ENCODE results near the gene CNGA4. TPM values are rescaled to one million over a fixed set of nuclear protein-coding genes. Genes with fewer than 3 reads are reported as not detected.

Gene CNGA4
- total and polyA plus RNA-seq, 2 of the 4 experiments (the other 2 are of a cell fraction), result under 0.01 to 0.12 TPM

DNA sequence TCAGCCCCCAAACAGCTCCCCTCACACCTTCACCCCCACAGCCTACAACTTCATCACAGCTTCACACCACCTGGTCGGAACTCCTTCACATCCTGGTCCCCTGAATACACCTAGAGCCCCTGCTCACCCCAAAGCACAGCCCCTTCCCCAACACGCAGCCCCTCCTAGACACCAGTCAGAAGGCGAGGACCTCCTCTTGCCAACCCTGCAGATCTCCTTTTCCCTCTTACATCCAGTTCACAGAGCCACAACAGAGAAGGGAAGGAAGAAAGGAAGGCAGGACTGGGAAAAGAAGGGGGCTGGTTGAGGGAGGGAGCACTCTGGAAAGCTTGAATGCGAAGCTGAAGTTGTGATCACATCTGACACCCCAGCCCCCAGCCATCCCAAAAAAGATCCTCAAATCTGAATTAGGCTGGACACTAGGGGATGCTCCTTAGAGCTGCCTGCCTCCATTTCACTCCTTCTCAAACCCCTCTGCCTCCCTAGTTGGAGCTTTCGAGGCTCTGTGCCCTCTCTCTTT lies 21.4 kb downstream of the CNGA4 start:
- H3K4me1 ChIP-seq (ENCODE audit: control insufficient read depth, insufficient read depth, low read length), result no peaks in the 10 kb centered on the region; the same call in 1 of the 2 replicates
- no peaks in the 10 kb centered on the region; the same call in 1 of the 2 replicates for H3K9me3 ChIP-seq (ENCODE audit: control insufficient read depth, insufficient read depth, low read length)
- H3K36me3 ChIP-seq (ENCODE audit: control insufficient read depth, insufficient read depth, low read length), result no peaks in the 10 kb centered on the region
- H2AK9ac ChIP-seq (replicated peaks; ENCODE audit: low read depth, low read length, poor library complexity), result no peak overlapping the region
- TF ChIP-seq RFX5 (IDR thresholded peaks at IDR 0.05; ENCODE audit: low read depth, low read length) (no peak), NFE2L2 (IDR thresholded peaks at IDR 0.05; ENCODE audit: low read depth, low read length) (no peak), POLR2A (IDR thresholded peaks at IDR 0.05; ENCODE audit: low read depth, low read length) (no peak), RCOR1 (IDR thresholded peaks at IDR 0.05; ENCODE audit: insufficient replicate concordance, low read length) (no peak), RAD21 (IDR thresholded peaks at IDR 0.05; ENCODE audit: low read length) (no peak), CEBPB (IDR thresholded peaks at IDR 0.05; ENCODE audit: low read depth, low read length) (no peak), FOS (IDR thresholded peaks at IDR 0.05; ENCODE audit: low read depth, low read length) (no peak), CHD1 (IDR thresholded peaks at IDR 0.05; ENCODE audit: low read depth, low read length) (no peak), SMC3 (IDR thresholded peaks at IDR 0.05; ENCODE audit: low read depth, low read length) (no peak), ELK1 (IDR thresholded peaks at IDR 0.05; ENCODE audit: borderline replicate concordance, low read depth, low read length) (no peak), MXI1 (IDR thresholded peaks at IDR 0.05; ENCODE audit: borderline replicate concordance, low read depth, low read length) (no peak), MAZ (IDR thresholded peaks at IDR 0.05; ENCODE audit: borderline replicate concordance, low read depth, low read length) (no peak)
- TF ChIP-seq, protein P1, sequence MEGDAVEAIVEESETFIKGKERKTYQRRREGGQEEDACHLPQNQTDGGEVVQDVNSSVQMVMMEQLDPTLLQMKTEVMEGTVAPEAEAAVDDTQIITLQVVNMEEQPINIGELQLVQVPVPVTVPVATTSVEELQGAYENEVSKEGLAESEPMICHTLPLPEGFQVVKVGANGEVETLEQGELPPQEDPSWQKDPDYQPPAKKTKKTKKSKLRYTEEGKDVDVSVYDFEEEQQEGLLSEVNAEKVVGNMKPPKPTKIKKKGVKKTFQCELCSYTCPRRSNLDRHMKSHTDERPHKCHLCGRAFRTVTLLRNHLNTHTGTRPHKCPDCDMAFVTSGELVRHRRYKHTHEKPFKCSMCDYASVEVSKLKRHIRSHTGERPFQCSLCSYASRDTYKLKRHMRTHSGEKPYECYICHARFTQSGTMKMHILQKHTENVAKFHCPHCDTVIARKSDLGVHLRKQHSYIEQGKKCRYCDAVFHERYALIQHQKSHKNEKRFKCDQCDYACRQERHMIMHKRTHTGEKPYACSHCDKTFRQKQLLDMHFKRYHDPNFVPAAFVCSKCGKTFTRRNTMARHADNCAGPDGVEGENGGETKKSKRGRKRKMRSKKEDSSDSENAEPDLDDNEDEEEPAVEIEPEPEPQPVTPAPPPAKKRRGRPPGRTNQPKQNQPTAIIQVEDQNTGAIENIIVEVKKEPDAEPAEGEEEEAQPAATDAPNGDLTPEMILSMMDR (conservative IDR thresholded peaks at IDR 0.05; ENCODE audit: low read depth, low read length), result no peak
- TF ChIP-seq, protein P2, sequence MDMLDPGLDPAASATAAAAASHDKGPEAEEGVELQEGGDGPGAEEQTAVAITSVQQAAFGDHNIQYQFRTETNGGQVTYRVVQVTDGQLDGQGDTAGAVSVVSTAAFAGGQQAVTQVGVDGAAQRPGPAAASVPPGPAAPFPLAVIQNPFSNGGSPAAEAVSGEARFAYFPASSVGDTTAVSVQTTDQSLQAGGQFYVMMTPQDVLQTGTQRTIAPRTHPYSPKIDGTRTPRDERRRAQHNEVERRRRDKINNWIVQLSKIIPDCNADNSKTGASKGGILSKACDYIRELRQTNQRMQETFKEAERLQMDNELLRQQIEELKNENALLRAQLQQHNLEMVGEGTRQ (IDR thresholded peaks at IDR 0.05; ENCODE audit: low read depth, low read length), result no peak
- no peak overlapping the region for H3K4ac ChIP-seq (ENCODE audit: low read depth, low read length)
- dilution Hi-C loops (cut with HindIII; ENCODE audit: low sequenced_read_pairs, unreplicated experiment), result no loop called here
- no peak overlapping the region for H2BK15ac ChIP-seq (ENCODE audit: low read depth, low read length)
- H2AK5ac ChIP-seq (ENCODE audit: low read depth, low read length), result no peak overlapping the region
- ChIA-PET CTCF (interaction anchor here (0.6 to 1.3 kb wide), 3 partner anchors 9 to 103 kb away, joined by 3 to 5 read pairs (median 4); no protein-coding TSS in a partner anchor), POLR2A (ENCODE audit: unreplicated experiment) (no interaction called here)
- H4K8ac ChIP-seq (ENCODE audit: low read depth in 2 of 2, low read length in 2 of 2), result no peak overlapping the region
- BruUV-seq (replicated peaks), result no TSS peak
- H3K27me3 ChIP-seq (ENCODE audit: control insufficient read depth, insufficient read depth, low read length), result peaks cover 56% of the 10 kb centered on the region
- H4K20me1 ChIP-seq (ENCODE audit: insufficient read depth, low read length), result no peaks in the 10 kb centered on the region
- H3K18ac ChIP-seq (ENCODE audit: low read depth, low read length), result no peak overlapping the region
- no peak overlapping the region for H3K14ac ChIP-seq (replicated peaks; ENCODE audit: low read depth, low read length)
- DNase-seq (no peak), ATAC-seq (ENCODE audit: low read depth) (no peak)
- H2BK5ac ChIP-seq (ENCODE audit: low read depth, low read length, poor library complexity, severe bottlenecking), result no peak overlapping the region
- no peak overlapping the region for H3K9ac ChIP-seq (ENCODE audit: low read depth, low read length)
- H3K56ac ChIP-seq (ENCODE audit: extremely low read depth, insufficient read depth, low read length), result no peak overlapping the region
- H3K23ac ChIP-seq (ENCODE audit: low read depth, low read length), result no peak overlapping the region
- H2BK120ac ChIP-seq (ENCODE audit: low read depth, low read length), result no peak overlapping the region
- no peak overlapping the region for H3K4me3 ChIP-seq (ENCODE audit: insufficient read depth, low read depth, low read length)
- H2BK20ac ChIP-seq (ENCODE audit: low read depth, low read length), result no peak overlapping the region
- 20% methylated on average over 1 of the region's 5 CpGs; no CpG with 5 or more reads in 1 of the 2 experiments for WGBS, 2 experiments (ENCODE audit: extremely low coverage in 2 of 2, insufficient read length in 1 of 2)
- no peak overlapping the region for H4K91ac ChIP-seq (ENCODE audit: insufficient read depth, low read depth, low read length)
- no peaks in the 10 kb centered on the region for H3K79me1 ChIP-seq (ENCODE audit: low read depth in 1 of 2, low read length in 2 of 2)
- in situ Hi-C loops (cut with MboI; ENCODE audit: low sequenced_read_pairs), result no loop called here
- no peaks in the 10 kb centered on the region; the same call in 1 of the 2 replicates for H3K9me1 ChIP-seq (ENCODE audit: insufficient read depth, low read length)
- intact Hi-C loops (cut with micrococcal nuclease), result no loop called here
- no peak overlapping the region for H3K27ac ChIP-seq (ENCODE audit: insufficient read depth, low read length)
- H3K4me2 ChIP-seq (ENCODE audit: low read depth, low read length), result no peak overlapping the region
- no peak overlapping the region for H4K5ac ChIP-seq (ENCODE audit: low read depth, low read length)
- no peak overlapping the region for H2AFZ ChIP-seq (replicated peaks; ENCODE audit: low read length, poor library complexity)
